ENCODE measurements around the gene RDH8. TPM values are rescaled to one million over a fixed set of nuclear protein-coding genes. Genes with fewer than 3 reads are reported as not detected.

Gene RDH8, protein sequence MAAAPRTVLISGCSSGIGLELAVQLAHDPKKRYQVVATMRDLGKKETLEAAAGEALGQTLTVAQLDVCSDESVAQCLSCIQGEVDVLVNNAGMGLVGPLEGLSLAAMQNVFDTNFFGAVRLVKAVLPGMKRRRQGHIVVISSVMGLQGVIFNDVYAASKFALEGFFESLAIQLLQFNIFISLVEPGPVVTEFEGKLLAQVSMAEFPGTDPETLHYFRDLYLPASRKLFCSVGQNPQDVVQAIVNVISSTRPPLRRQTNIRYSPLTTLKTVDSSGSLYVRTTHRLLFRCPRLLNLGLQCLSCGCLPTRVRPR
- polyA plus RNA-seq (2011; rRNA removed) (0.05 and 0.21 TPM in 2 replicates), polyA minus RNA-seq (2011; rRNA and poly(A)+ RNA removed) (0.52 TPM in 1 of 2 replicates, not detected in the other)

DNA sequence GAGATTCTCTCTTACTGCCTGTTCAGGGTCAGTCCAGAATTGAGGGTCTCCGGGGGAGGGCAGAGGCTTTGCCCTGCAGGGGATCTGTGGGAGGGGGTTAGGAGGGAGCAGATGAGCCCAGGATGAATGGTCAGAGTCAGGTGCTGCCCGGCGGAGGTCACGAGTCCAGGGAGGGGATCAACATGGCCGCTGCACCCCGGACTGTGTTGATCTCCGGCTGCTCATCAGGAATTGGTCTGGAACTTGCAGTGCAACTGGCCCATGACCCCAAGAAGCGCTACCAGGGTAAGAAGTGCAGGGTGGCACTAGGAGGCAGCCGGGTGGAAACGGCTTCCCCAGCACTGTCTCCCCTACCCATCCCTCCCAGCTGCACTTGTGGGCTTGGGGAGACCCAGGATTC is at the start of gene RDH8:
Gene RDH8 (plus strand): TSS at position 168 of the 400 bp plus-strand sequence. CDS start 15 bp downstream, at position 183.
- Histone ChIP-seq H3K36me3 (ENCODE audit: control insufficient read depth, insufficient read depth, low read length) (no peaks in the 10 kb centered on the region), H3K27me3 (ENCODE audit: control insufficient read depth, insufficient read depth, low read length) (peaks cover 10% of the 10 kb centered on the region; the same call in 1 of the 2 replicates), H3K4me3 (ENCODE audit: low read depth, low read length) (no peak within 1 kb of the TSS)
- TF ChIP-seq, protein P1, sequence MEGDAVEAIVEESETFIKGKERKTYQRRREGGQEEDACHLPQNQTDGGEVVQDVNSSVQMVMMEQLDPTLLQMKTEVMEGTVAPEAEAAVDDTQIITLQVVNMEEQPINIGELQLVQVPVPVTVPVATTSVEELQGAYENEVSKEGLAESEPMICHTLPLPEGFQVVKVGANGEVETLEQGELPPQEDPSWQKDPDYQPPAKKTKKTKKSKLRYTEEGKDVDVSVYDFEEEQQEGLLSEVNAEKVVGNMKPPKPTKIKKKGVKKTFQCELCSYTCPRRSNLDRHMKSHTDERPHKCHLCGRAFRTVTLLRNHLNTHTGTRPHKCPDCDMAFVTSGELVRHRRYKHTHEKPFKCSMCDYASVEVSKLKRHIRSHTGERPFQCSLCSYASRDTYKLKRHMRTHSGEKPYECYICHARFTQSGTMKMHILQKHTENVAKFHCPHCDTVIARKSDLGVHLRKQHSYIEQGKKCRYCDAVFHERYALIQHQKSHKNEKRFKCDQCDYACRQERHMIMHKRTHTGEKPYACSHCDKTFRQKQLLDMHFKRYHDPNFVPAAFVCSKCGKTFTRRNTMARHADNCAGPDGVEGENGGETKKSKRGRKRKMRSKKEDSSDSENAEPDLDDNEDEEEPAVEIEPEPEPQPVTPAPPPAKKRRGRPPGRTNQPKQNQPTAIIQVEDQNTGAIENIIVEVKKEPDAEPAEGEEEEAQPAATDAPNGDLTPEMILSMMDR (IDR thresholded peaks at IDR 0.05; ENCODE audit: insufficient read depth, low read depth, low read length): no peak
- ChIA-PET CTCF (interaction anchor here (0.7 to 4.5 kb wide), 2 partner anchors 14 to 83 kb away, joined by 3 to 32 read pairs; no protein-coding TSS in a partner anchor), POLR2A (no interaction called here)
- DNase-seq (ENCODE audit: low read depth): no peak

DNA sequence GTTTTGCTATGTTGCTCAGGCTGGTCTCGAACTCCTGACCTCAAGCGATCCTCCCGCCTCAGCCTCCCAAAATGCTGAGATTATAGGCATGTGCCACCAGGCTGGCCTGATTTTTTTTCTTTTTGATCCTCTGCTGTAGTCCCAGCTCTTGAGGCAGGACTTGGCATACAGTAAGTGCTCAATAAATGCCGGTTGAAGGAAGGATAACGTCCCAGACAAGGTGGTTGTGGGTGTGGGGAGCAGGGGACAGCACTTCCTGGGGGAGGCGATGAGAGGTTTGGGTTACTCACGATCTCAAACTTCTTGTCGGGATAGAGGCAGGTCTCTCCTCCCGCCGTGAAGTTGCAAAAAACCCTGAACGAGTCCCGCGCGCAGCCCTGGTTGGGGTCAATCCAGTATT is 47.3 kb upstream of the RDH8 start:
- TF ChIP-seq, protein P1 (IDR thresholded peaks at IDR 0.05; ENCODE audit: insufficient read depth, low read depth, low read length): no peak
- ChIA-PET CTCF (no interaction called here), POLR2A (no interaction called here)
- peaks cover 4% of the 10 kb centered on the region; the same call in 1 of the 2 replicates for H3K36me3 ChIP-seq (ENCODE audit: control insufficient read depth, insufficient read depth, low read length)
- H3K27me3 ChIP-seq (ENCODE audit: control insufficient read depth, insufficient read depth, low read length): no peaks in the 10 kb centered on the region
- H3K4me3 ChIP-seq (ENCODE audit: low read depth, low read length): no peak overlapping the region
- no peak for DNase-seq (ENCODE audit: low read depth)

DNA sequence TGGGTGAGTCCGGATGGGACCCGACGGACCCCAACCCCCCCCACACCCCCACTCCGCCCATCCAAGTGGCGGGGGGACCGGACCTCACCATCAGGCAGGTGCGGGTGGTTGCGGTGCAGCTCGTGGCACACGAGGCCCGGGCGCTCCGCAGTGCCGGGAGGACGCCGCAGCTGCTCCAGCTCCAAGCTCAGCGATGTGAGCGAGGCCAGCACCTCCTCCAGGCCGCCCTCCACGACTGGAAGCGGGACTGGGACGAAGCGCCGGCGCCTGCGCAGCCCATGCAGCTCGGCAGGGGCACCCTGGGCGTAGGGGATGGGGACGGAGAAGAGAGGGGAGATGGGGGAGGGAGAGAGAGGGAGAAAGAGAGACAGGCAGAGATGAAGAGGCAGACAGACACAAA is 46.8 kb upstream of the RDH8 start:
- Histone ChIP-seq H3K27me3 (ENCODE audit: control insufficient read depth, insufficient read depth, low read length) (no peaks in the 10 kb centered on the region), H3K4me3 (ENCODE audit: low read depth, low read length) (no peak overlapping the region), H3K36me3 (ENCODE audit: control insufficient read depth, insufficient read depth, low read length) (peaks cover 4% of the 10 kb centered on the region)
- TF ChIP-seq, protein P1 (IDR thresholded peaks at IDR 0.05; ENCODE audit: insufficient read depth, low read depth, low read length): no peak
- CTCF ChIA-PET: no interaction called here
- POLR2A ChIA-PET: no interaction called here
- DNase-seq (ENCODE audit: low read depth): no peak

DNA sequence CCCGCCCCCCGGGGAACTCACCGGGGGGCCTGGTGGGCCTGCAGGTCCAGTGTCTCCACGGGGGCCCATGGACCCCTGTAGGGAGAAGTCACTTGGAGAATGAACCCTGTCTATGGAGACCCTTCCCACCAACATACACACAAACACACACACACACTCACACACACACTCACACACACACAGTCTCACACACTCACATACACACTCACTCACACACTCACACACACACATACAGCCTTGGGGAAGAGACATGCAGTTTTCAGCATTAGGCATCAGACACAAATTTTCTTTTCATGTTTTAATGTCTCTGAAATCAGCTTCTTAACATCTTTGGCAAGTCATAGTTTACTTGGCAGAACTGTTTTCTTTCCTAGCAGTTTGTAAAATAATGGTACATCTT is 46.0 kb upstream of the RDH8 start:
- CTCF ChIA-PET: interaction anchor here (0.5 kb wide), 1 partner anchor 19 kb away, joined by 3 read pairs; no protein-coding TSS in a partner anchor
- TF ChIP-seq, protein P1 (IDR thresholded peaks at IDR 0.05; ENCODE audit: insufficient read depth, low read depth, low read length): no peak
- peaks cover 4% of the 10 kb centered on the region for H3K36me3 ChIP-seq (ENCODE audit: control insufficient read depth, insufficient read depth, low read length)
- H3K27me3 ChIP-seq (ENCODE audit: control insufficient read depth, insufficient read depth, low read length): no peaks in the 10 kb centered on the region
- H3K4me3 ChIP-seq (ENCODE audit: low read depth, low read length): no peak overlapping the region
- POLR2A ChIA-PET: no interaction called here
- no peak for DNase-seq (ENCODE audit: low read depth)

DNA sequence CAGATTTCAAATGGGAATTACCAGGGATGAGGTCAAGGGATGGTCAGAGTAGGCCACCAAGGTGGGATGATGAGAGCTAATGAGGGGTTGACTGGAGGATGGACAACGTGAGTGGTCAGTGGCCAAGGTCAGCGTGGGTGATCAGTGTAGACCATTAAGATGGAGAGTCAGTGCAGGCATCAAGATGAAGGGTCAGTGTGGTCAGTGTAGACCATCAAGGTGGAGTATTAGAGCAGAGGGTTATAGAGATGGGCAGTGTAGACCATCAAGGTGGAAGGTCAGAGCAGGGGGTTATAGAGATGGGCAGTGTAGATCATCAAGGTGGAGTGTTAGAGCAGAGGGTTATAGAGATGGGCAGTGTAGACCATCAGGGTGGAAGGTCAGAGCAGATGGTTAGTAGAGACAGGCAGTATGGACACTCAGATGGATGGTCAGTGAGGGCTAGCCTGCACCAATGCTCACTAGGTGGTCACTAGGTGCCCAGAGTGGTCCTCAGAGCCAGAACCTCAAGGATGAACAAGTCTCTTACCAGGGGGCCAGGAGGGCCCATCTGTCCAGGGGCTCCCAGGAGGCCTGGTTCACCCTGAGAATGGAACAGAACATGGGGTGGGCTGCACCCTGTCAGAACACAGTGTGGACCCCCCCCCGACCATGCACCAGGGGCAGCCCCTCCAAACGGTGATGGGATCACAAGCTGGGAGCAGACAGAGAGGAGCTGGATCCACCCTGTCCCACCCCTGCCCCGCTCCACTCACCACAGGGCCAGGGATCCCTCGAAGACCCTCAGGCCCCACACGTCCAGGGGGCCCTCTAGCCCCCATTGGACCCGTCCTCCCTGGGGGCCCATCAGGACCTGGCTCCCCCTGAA is 44.2 kb upstream of the RDH8 start:
- Histone ChIP-seq H3K4me3 (ENCODE audit: low read depth, low read length) (no peak overlapping the region), H3K36me3 (ENCODE audit: control insufficient read depth, insufficient read depth, low read length) (peaks cover 4% of the 10 kb centered on the region), H3K27me3 (ENCODE audit: control insufficient read depth, insufficient read depth, low read length) (no peaks in the 10 kb centered on the region)
- CTCF ChIA-PET: no interaction called here
- DNase-seq (ENCODE audit: low read depth): no peak
- POLR2A ChIA-PET: no interaction called here
- TF ChIP-seq, protein P1 (IDR thresholded peaks at IDR 0.05; ENCODE audit: insufficient read depth, low read depth, low read length): no peak

All from BJ (cell line).